Gastroesophageal sphincter (tissue), 3 donors: Measurements from ENCODE around the gene IL1RAPL1.

Source experiments
- CTCF ChIP-seq, 4 experiments: fragments of 200-600 bp in 2 of 4; fragments of 450-650 bp in 2 of 4; sonication (generic) in 1 of 4; IDR thresholded peaks; one replicate each; pipeline ENCODE4 v1.5.1; 2017 to 2019; ENCODE audit warnings: antibody characterized with exemption in 4 of 4, mild to moderate bottlenecking in 2 of 4, moderate library complexity in 2 of 4
- POLR2AphosphoS5 ChIP-seq: sonication (generic); formaldehyde crosslinking; IDR thresholded peaks from one replicate; pipeline ENCODE4 v1.6.1; 2017; ENCODE audit warnings: antibody characterized with exemption

GRCh38 chrX:29040160-29040559, 452.9 kb downstream of the IL1RAPL1 start:
- TF ChIP-seq CTCF (IDR thresholded peaks at IDR 0.05) (no peak), POLR2AphosphoS5 (no peak)
